ENCODE measurements around the gene KRT20. TPM values are rescaled to one million over a fixed set of nuclear protein-coding genes. Genes with fewer than 3 reads are reported as not detected.

The KRT20 gene
- total and polyA plus RNA-seq, 9 donors, result 0.05 to 4.2 (median 0.52) TPM; not detected in 5

DNA sequence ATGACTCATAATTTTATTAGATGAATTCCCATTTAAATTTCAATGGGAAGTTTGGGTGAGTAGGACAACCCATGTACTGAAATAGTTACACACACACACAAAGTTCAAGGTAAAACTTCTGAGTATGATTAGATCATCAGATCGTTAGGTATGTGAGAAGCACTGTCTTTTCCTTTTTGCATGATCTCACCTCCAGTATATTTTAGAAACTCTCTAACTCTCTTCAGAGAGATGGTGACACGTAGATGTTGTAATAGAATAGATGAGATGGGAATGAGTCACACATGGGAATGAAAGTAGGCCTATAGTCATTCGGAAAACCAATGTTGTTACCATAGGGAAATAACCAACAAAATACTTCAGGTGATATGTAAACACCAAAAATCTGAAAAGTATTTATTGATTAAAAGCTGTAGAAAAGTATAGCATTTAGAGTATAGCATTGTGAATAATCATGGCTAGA lies 30.2 kb upstream of the KRT20 start:
- no peaks in the 10 kb centered on the region for H3K36me3 ChIP-seq
- no peak overlapping the region for H3K4me3 ChIP-seq
- WGBS, 3 donors, result 62 to 79% (median 62%) methylated on average over 3 of the region's 3 CpGs
- no peaks in the 10 kb centered on the region for H3K4me1 ChIP-seq (ENCODE audit: insufficient read depth)
- TF ChIP-seq POLR2A (IDR thresholded peaks at IDR 0.05) (no peak), CTCF (IDR thresholded peaks at IDR 0.05) (no peak), EP300 (IDR thresholded peaks at IDR 0.05) (no peak)
- H3K27ac ChIP-seq, result no peak overlapping the region
- H3K27me3 ChIP-seq, result no peaks in the 10 kb centered on the region
- no peak for DNase-seq
- H3K9me3 ChIP-seq, result no peaks in the 10 kb centered on the region
- intact Hi-C loops (cut with DNase I), result loop anchor here in 1 of 4 donors (10.0 kb wide), 1 partner anchor 630 kb away; no protein-coding TSS in a partner anchor

GRCh38 chr17:40914075-40914855 lies 29.2 kb upstream of the KRT20 start:
- Histone ChIP-seq H3K4me3 (no peak overlapping the region), H3K9me3 (no peaks in the 10 kb centered on the region), H3K27ac (no peak overlapping the region), H3K4me1 (ENCODE audit: insufficient read depth) (no peaks in the 10 kb centered on the region), H3K27me3 (no peaks in the 10 kb centered on the region), H3K36me3 (no peaks in the 10 kb centered on the region)
- intact Hi-C loops (cut with DNase I), result loop anchor here in 2 of 4 donors (5.0 to 10.0 kb wide), 2 partner anchors 631 to 638 kb away; no protein-coding TSS in a partner anchor
- DNase-seq, result no peak
- no peak for TF ChIP-seq CTCF (IDR thresholded peaks at IDR 0.05)
- 76 to 95% (median 93%) methylated on average over 3 of the region's 3 CpGs for whole genome bisulfite sequencing, 3 donors

DNA sequence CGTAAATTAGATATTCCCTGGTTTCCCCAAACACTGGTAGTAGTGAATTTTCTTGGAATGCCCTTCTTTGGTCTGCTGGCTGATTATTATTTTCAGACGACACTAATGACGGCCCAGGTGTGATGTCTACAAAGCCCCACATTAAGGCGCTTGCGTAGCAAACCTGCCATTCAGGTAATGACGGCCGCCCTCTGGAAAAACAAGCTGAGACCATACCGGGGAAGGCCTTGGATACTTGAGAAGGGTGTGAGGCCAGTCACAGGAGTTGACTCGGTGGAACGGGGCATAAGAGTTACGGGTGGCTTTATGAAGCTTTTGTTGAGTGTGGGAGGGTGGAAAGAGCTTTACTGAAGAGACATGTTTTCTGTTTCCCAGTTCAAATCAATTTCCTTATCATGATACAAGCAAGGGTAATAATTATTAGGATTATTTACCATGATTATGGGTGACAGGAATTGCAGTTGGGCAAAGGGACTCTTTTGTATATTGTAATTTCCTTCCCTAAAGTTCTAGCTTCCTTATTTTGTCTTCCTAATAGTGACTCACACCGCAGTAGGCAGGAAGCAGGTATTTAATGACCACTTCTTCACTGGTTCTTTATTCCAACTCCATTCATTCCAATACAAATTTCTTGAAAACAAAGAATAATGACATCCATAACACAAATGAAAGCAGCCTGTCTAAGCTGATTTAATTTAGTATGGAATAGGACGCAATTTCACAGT lies 27.6 kb upstream of the KRT20 start:
- TF ChIP-seq CTCF (IDR thresholded peaks at IDR 0.05), result no peak
- TF ChIP-seq EP300 (IDR thresholded peaks at IDR 0.05), result no peak
- no peak for TF ChIP-seq POLR2A (IDR thresholded peaks at IDR 0.05)
- Histone ChIP-seq H3K9me3 (no peaks in the 10 kb centered on the region), H3K36me3 (no peaks in the 10 kb centered on the region), H3K4me1 (ENCODE audit: insufficient read depth) (no peaks in the 10 kb centered on the region), H3K27ac (no peak overlapping the region), H3K27me3 (no peaks in the 10 kb centered on the region), H3K4me3 (no peak overlapping the region)
- DNase-seq, result no peak
- intact Hi-C loops (cut with DNase I), result loop anchor here in 2 of 4 donors (5.0 to 10.0 kb wide), 2 partner anchors 632 to 640 kb away; no protein-coding TSS in a partner anchor
- 93 to 95% (median 95%) methylated on average over 13 of the region's 13 CpGs for WGBS, 3 donors

DNA sequence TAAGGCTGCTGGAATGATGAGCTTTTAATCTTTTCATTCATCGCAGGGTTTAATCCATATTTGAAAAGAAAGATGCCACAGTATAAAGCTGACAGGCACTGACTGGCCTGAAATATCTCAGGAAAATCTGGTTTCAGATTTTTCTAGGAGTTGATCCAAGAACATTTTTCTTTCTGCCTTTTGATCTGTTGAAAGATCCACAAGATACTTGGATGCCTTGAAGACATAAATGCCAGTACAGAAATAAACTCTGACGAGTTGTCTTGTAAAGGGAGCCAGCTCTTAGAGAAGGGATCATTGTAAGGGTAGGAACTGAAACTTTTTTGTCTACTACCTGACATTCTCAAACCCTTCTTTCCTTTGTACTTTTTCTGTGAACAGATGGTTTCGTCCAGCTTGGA lies 25.4 kb upstream of the KRT20 start:
- Histone ChIP-seq H3K27ac (no peak overlapping the region), H3K4me3 (no peak overlapping the region), H3K36me3 (no peaks in the 10 kb centered on the region), H3K27me3 (no peaks in the 10 kb centered on the region), H3K9me3 (no peaks in the 10 kb centered on the region), H3K4me1 (ENCODE audit: insufficient read depth) (no peaks in the 10 kb centered on the region)
- DNase-seq, result no peak
- WGBS, 3 donors, result 55 to 63% (median 58%) methylated on average over 3 of the region's 3 CpGs
- intact Hi-C loops (cut with DNase I), result loop anchor here in 2 of 4 donors (5.0 to 10.0 kb wide), 2 partner anchors 634 to 642 kb away; no protein-coding TSS in a partner anchor
- no peak for TF ChIP-seq POLR2A (IDR thresholded peaks at IDR 0.05)
- no peak for TF ChIP-seq CTCF (IDR thresholded peaks at IDR 0.05)
- TF ChIP-seq EP300 (IDR thresholded peaks at IDR 0.05), result no peak
